PFSK-1 (cell line): ENCODE data around the gene EFCAB11.

ENCODE experiments used
- FOXP2 ChIP-seq: optimal IDR thresholded peaks from 2 replicates; pipeline ENCODE3; 2011; ENCODE audit warnings: borderline replicate concordance, control low read depth, inconsistent platforms; ENCODE audit not compliant: insufficient read depth; ENCODE audit errors: extremely low read length, extremely low read depth
- POLR2AphosphoS5 ChIP-seq: IDR thresholded peaks from 2 replicates; pipeline ENCODE4 v1.6.1; 2012; ENCODE audit warnings: low read depth, mild to moderate bottlenecking, control low read depth, low read length, moderate library complexity
- SIN3A ChIP-seq: IDR thresholded peaks from 2 replicates; pipeline ENCODE4 v1.6.1; 2012; ENCODE audit warnings: mild to moderate bottlenecking, low read length, moderate library complexity, borderline replicate concordance; ENCODE audit not compliant: insufficient read depth
- TAF1 ChIP-seq: IDR thresholded peaks from 2 replicates; pipeline ENCODE4 v1.6.1; 2012; ENCODE audit warnings: low read length, control low read depth, borderline replicate concordance; ENCODE audit not compliant: insufficient read depth

DNA sequence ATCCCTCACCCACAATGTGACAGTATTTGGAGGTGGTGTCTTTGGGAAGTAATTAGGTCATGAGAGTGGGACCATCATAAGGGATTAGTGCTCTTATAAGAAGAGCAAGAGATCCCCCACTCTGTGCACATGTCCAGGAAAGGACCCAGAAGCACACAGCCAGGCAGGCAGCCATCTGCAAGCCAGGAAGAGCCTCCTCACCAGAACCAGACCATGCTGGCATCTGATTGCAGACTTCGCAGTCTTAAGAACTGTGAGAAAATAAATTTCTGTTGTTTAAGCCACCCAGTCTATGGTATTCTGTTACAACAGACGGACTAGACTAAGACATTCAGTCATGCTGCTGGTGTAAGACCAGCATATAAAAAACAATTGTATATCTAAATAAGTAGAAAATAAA is 69.8 kb downstream of the EFCAB11 start:
- TF ChIP-seq POLR2AphosphoS5 (no peak), SIN3A (no peak), FOXP2 (no peak), TAF1 (no peak)
